ENCODE data around the gene ERN1. TPM values are rescaled to one million over a fixed set of nuclear protein-coding genes. Genes with fewer than 3 reads are reported as not detected.

Gene ERN1
- total and polyA plus RNA-seq, 2 of the 8 experiments (the other 6 are each of a cell fraction or from before 2014, with no cell fraction given) = 1.8 to 3.9 TPM

GRCh38 chr17:64001763-64002529, 128.0 kb downstream of the ERN1 start:
- no peak for DNase-seq (ENCODE audit: low read depth in 1 of 2, low spot score in 2 of 2)
- CTCF ChIA-PET (ENCODE audit: partially characterized antibody) = interaction anchor here (0.6 to 2.1 kb wide), 12 partner anchors 11 to 112 kb away, joined by 3 to 9 read pairs (median 4); partner anchors contain the start of gene CSHL1
- no peak for TF ChIP-seq SIX5 (IDR thresholded peaks at IDR 0.05; ENCODE audit: low read depth, low read length)
- TF ChIP-seq TEAD4 (IDR thresholded peaks at IDR 0.05; ENCODE audit: low read depth, low read length) = no peak
- TF ChIP-seq SUZ12 (IDR thresholded peaks at IDR 0.05; ENCODE audit: low read length) = no peak
- TF ChIP-seq CBX5 (IDR thresholded peaks at IDR 0.05; ENCODE audit: low read depth, low read length) = no peak
- no peak for TF ChIP-seq TAF1 (IDR thresholded peaks at IDR 0.05; ENCODE audit: low read depth, low read length)
- no peak for TF ChIP-seq CHD1 (IDR thresholded peaks at IDR 0.05; ENCODE audit: low read depth, low read length)
- no peak for TF ChIP-seq JUN (IDR thresholded peaks at IDR 0.05; ENCODE audit: low read depth, low read length)
- TF ChIP-seq, protein P1, sequence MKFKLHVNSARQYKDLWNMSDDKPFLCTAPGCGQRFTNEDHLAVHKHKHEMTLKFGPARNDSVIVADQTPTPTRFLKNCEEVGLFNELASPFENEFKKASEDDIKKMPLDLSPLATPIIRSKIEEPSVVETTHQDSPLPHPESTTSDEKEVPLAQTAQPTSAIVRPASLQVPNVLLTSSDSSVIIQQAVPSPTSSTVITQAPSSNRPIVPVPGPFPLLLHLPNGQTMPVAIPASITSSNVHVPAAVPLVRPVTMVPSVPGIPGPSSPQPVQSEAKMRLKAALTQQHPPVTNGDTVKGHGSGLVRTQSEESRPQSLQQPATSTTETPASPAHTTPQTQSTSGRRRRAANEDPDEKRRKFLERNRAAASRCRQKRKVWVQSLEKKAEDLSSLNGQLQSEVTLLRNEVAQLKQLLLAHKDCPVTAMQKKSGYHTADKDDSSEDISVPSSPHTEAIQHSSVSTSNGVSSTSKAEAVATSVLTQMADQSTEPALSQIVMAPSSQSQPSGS (IDR thresholded peaks at IDR 0.05; ENCODE audit: low read length) = no peak
- TF ChIP-seq CEBPB (IDR thresholded peaks at IDR 0.05; ENCODE audit: low read depth, low read length) = no peak
- TF ChIP-seq SRF (IDR thresholded peaks at IDR 0.05; ENCODE audit: low read depth, low read length) = no peak
- TF ChIP-seq SIRT6 (IDR thresholded peaks at IDR 0.05; ENCODE audit: low read length) = no peak
- no peak for TF ChIP-seq SP1 (IDR thresholded peaks at IDR 0.05; ENCODE audit: low read depth, low read length)

More at GRCh38 chr17:64001763-64002529, 128.0 kb downstream of the ERN1 start:
- no peak overlapping the region for H3K4me3 ChIP-seq (ENCODE audit: extremely low read depth in 1 of 4, insufficient read depth in 2 of 4, low read depth in 3 of 4, low read length in 4 of 4)
- H3K27ac ChIP-seq (ENCODE audit: low read depth, low read length) = no peak overlapping the region
- H2BK5ac ChIP-seq (ENCODE audit: low read depth, low read length) = no peak overlapping the region
- H2BK120ac ChIP-seq (replicated peaks; ENCODE audit: low read depth, low read length) = no peak overlapping the region
- no peak overlapping the region for H3K23ac ChIP-seq (ENCODE audit: insufficient read length)
- no peaks in the 10 kb centered on the region for H3K9me3 ChIP-seq (ENCODE audit: insufficient read depth in 2 of 2, low read depth in 1 of 2, low read length in 1 of 2)
- H2BK12ac ChIP-seq (ENCODE audit: low read depth, low read length) = no peak overlapping the region
- peak overlapping the region; percentile 39; the same call in 1 of the 2 replicates for H2AK5ac ChIP-seq (ENCODE audit: low read depth, low read length)
- H3K4me2 ChIP-seq (ENCODE audit: insufficient read depth in 1 of 2, low read depth in 2 of 2, low read length in 2 of 2) = no peak overlapping the region
- H3K4ac ChIP-seq (replicated peaks; ENCODE audit: insufficient read length, low read depth, low read length) = no peak overlapping the region
- H4K5ac ChIP-seq (ENCODE audit: insufficient read length, low read depth, low read length) = no peak overlapping the region
- no peaks in the 10 kb centered on the region for H3K79me2 ChIP-seq (ENCODE audit: control insufficient read depth in 1 of 2, insufficient read depth in 2 of 2, low read length in 2 of 2)
- no peaks in the 10 kb centered on the region for H3K79me1 ChIP-seq (ENCODE audit: low read depth, low read length)
- H3K18ac ChIP-seq (ENCODE audit: extremely low read depth, low read length) = no peak overlapping the region
- H2BK15ac ChIP-seq (ENCODE audit: low read length) = no peak overlapping the region
- H2BK20ac ChIP-seq (ENCODE audit: low read length) = no peak overlapping the region
- no peak overlapping the region for H4K91ac ChIP-seq (replicated peaks; ENCODE audit: insufficient read length, low read length)
- H3K23me2 ChIP-seq (ENCODE audit: low read depth, low read length) = peaks cover 12% of the 10 kb centered on the region; the same call in 1 of the 2 replicates
- H3K56ac ChIP-seq (replicated peaks; ENCODE audit: insufficient read length, low read depth, low read length) = no peak overlapping the region
- H4K20me1 ChIP-seq (replicated peaks in 1 of 2; ENCODE audit: control insufficient read depth in 1 of 2, insufficient read depth in 2 of 2, low read length in 2 of 2) = peaks cover 0 to 5% of the 10 kb centered on the region in 2 experiments
- 90% methylated on average over 10 of the region's 14 CpGs; no CpG with 5 or more reads in 1 of the 2 experiments for WGBS, 2 experiments (ENCODE audit: extremely low coverage in 1 of 2, insufficient coverage in 1 of 2, insufficient read length in 1 of 2, insufficient replicate concordance in 2 of 2, low coverage in 1 of 2, low lambda C conversion rate in 2 of 2, missing lambda C conversion rate in 1 of 2)
- H3K14ac ChIP-seq (ENCODE audit: insufficient read length) = no peak overlapping the region
- H4K8ac ChIP-seq (ENCODE audit: extremely low read depth, insufficient read depth, low read length) = no peak overlapping the region
- peaks cover 0 to 25% (median 15%) of the 10 kb centered on the region in 4 experiments; a peak in 5 of 7 replicates for H3K27me3 ChIP-seq (replicated peaks in 1 of 4; ENCODE audit: control insufficient read depth in 3 of 4, extremely low read depth in 1 of 4, insufficient read depth in 3 of 4, low read length in 3 of 4)
- no peaks in the 10 kb centered on the region for H3K36me3 ChIP-seq (ENCODE audit: control insufficient read depth in 2 of 4, insufficient read depth in 4 of 4, low read length in 3 of 4)
- H2AFZ ChIP-seq (ENCODE audit: low read length) = no peak overlapping the region
- POLR2A ChIA-PET (ENCODE audit: partially characterized antibody) = interaction anchor here (1.3 kb wide), 1 partner anchor 144 kb away, joined by 4 read pairs; no protein-coding TSS in a partner anchor
- peaks cover 3 to 17% (median 9%) of the 10 kb centered on the region in 4 experiments for H3K4me1 ChIP-seq (replicated peaks in 1 of 4; ENCODE audit: control insufficient read depth in 3 of 4, insufficient read depth in 4 of 4, low read length in 3 of 4)
- no peak overlapping the region for H3K9ac ChIP-seq (replicated peaks in 1 of 4; ENCODE audit: extremely low read depth in 1 of 4, low read depth in 3 of 4, low read length in 3 of 4)
- no peak for FAIRE-seq
